WTC11 (cell line): Measurements from ENCODE around the gene CD276. TPM values are rescaled to one million over a fixed set of nuclear protein-coding genes. Genes with fewer than 3 reads are reported as not detected.
"Not testable (repeated sequence)": the region's sequence is repeated elsewhere in the genome, so short reads cannot be mapped to it uniquely, and the experiment has no call there.

ENCODE experiments used
- ATAC-seq: fragments of 200-7000 bp; cut with Tn5 transposase; 2 replicates; pipeline ENCODE4 v1.10.0; 2021; ENCODE audit warnings: mild to moderate bottlenecking, moderate library complexity
- CTCF ChIA-PET: fragments of 300-600 bp; sonication (Branson Sonifier 250); formaldehyde crosslinking; loops from one replicate; lab custom pipeline; 2021; ENCODE audit warnings: antibody characterized with exemption; lab: Charles Lee
- POLR2A ChIA-PET: fragments of 350-600 bp; sonication (Branson Sonifier 250); formaldehyde crosslinking; loops from one replicate; lab custom pipeline; 2021; ENCODE audit warnings: antibody characterized with exemption; lab: Charles Lee
- DNase-seq: peaks from one replicate; pipeline ENCODE4 v3.0.0; 2021; ENCODE audit warnings: low spot score
- H3K27ac Mint-ChIP-seq: 2 replicates; pipeline ENCODE4 v1.8.0; 2021; ENCODE audit warnings: mixed read lengths
- H3K27me3 Mint-ChIP-seq: 2 replicates; pipeline ENCODE4 v1.8.0; 2021; ENCODE audit warnings: low read depth, mild to moderate bottlenecking, moderate library complexity, mixed read lengths
- H3K36me3 Mint-ChIP-seq: 2 replicates; pipeline ENCODE4 v1.8.0; 2021; ENCODE audit warnings: mixed read lengths
- H3K4me1 Mint-ChIP-seq: 2 replicates; pipeline ENCODE4 v1.8.0; 2022; ENCODE audit warnings: mixed read lengths
- H3K4me3 Mint-ChIP-seq: 2 replicates; pipeline ENCODE4 v1.8.0; 2021; ENCODE audit warnings: mild to moderate bottlenecking, moderate library complexity, mixed read lengths
- H3K9me3 Mint-ChIP-seq: 2 replicates; pipeline ENCODE4 v1.8.0; 2021; ENCODE audit warnings: mixed read lengths
- ATF1 ChIP-seq: sonication (generic); formaldehyde crosslinking; IDR thresholded peaks from 2 replicates; pipeline ENCODE4 v1.8.1; 2023; ENCODE audit warnings: mild to moderate bottlenecking, moderate library complexity, missing genetic modification reagents
- CREM ChIP-seq: sonication (generic); formaldehyde crosslinking; IDR thresholded peaks from 2 replicates; pipeline ENCODE4 v1.8.1; 2022; ENCODE audit warnings: mild to moderate bottlenecking, missing genetic modification reagents, moderate library complexity
- E2F4 ChIP-seq: sonication (generic); formaldehyde crosslinking; IDR thresholded peaks from 2 replicates; pipeline ENCODE4 v1.8.1; 2022; ENCODE audit warnings: low read depth, mild to moderate bottlenecking, moderate library complexity, missing genetic modification reagents, borderline replicate concordance
- FOXK1 ChIP-seq: sonication (generic); formaldehyde crosslinking; IDR thresholded peaks from 2 replicates; pipeline ENCODE4 v1.8.0; 2022; ENCODE audit warnings: mild to moderate bottlenecking, moderate library complexity, missing genetic modification reagents
- GABPB1 ChIP-seq: sonication (generic); formaldehyde crosslinking; IDR thresholded peaks from 2 replicates; pipeline ENCODE4 v1.8.1; 2023; ENCODE audit warnings: mild to moderate bottlenecking, missing genetic modification reagents
- HMGXB4 ChIP-seq: sonication (generic); formaldehyde crosslinking; IDR thresholded peaks from 2 replicates; pipeline ENCODE4 v1.8.1; 2023; ENCODE audit warnings: mild to moderate bottlenecking, moderate library complexity, missing genetic modification reagents
- JUN ChIP-seq: sonication (generic); formaldehyde crosslinking; IDR thresholded peaks from 2 replicates; pipeline ENCODE4 v1.8.0; 2023; ENCODE audit warnings: mild to moderate bottlenecking, missing genetic modification reagents
- KAT7 ChIP-seq: sonication (generic); formaldehyde crosslinking; IDR thresholded peaks from 2 replicates; pipeline ENCODE4 v1.8.1; 2023; ENCODE audit warnings: missing genetic modification reagents, mild to moderate bottlenecking, borderline replicate concordance
- MYBL2 ChIP-seq: sonication (generic); formaldehyde crosslinking; IDR thresholded peaks from 2 replicates; pipeline ENCODE4 v1.8.1; 2023; ENCODE audit warnings: mild to moderate bottlenecking, moderate library complexity, missing genetic modification reagents
- NR1H2 ChIP-seq: sonication (generic); formaldehyde crosslinking; IDR thresholded peaks from 2 replicates; pipeline ENCODE4 v1.9.0; 2021; ENCODE audit warnings: mild to moderate bottlenecking, moderate library complexity, missing genetic modification reagents
- RELA ChIP-seq: sonication (generic); formaldehyde crosslinking; IDR thresholded peaks from 2 replicates; pipeline ENCODE4 v1.8.1; 2022; ENCODE audit warnings: missing genetic modification reagents, mild to moderate bottlenecking, borderline replicate concordance
- STAT6 ChIP-seq: sonication (generic); formaldehyde crosslinking; conservative IDR thresholded peaks from 2 replicates; pipeline ENCODE4 v1.8.1; 2023; ENCODE audit warnings: mild to moderate bottlenecking, low read depth, missing genetic modification reagents, moderate library complexity
- TCF7 ChIP-seq: sonication (generic); formaldehyde crosslinking; IDR thresholded peaks from 2 replicates; pipeline ENCODE4 v1.8.0; 2022; ENCODE audit warnings: mild to moderate bottlenecking, low read depth, missing genetic modification reagents, moderate library complexity
- ZNF121 ChIP-seq: sonication (generic); formaldehyde crosslinking; IDR thresholded peaks from 2 replicates; pipeline ENCODE4 v1.8.0; 2023; ENCODE audit warnings: missing genetic modification reagents
- ZSCAN18 ChIP-seq: fragments of 250-450 bp; sonication (Bioruptor Pico); IDR thresholded peaks from 2 replicates; pipeline ENCODE4 v2.1.2; 2022; ENCODE audit warnings: mild to moderate bottlenecking, moderate library complexity
- total RNA-seq: library from RNA; stranded (reverse); gene quantifications from 3 replicates; pipeline ENCODE4 v1.2.3, GENCODE V29; 2021

CD276 gene
- total RNA-seq, 1 experiment from 2014 or later: 153 TPM

- peaks cover 4% of the 10 kb centered on the region for H3K27me3 Mint-ChIP-seq
- DNase-seq (no peak), ATAC-seq (no peak)
- H3K36me3 Mint-ChIP-seq: no peaks in the 10 kb centered on the region
- TF ChIP-seq ZNF121 (CRISPR knock-in tag) (no peak), E2F4 (CRISPR knock-in tag) (no peak), RELA (CRISPR knock-in tag) (no peak), ATF1 (no peak), FOXK1 (CRISPR knock-in tag) (no peak), STAT6 (CRISPR knock-in tag) (no peak)
- no peak overlapping the region for H3K27ac Mint-ChIP-seq
- CTCF ChIA-PET: interaction anchor here (1.5 to 4.9 kb wide), 13 partner anchors 14 to 331 kb away, joined by 4 to 142 read pairs (median 23); partner anchors contain the start of gene CD276
- peaks cover 6% of the 10 kb centered on the region for H3K9me3 Mint-ChIP-seq
- no peak overlapping the region for H3K4me3 Mint-ChIP-seq
- peaks cover 21% of the 10 kb centered on the region for H3K4me1 Mint-ChIP-seq
- POLR2A ChIA-PET: no interaction called here
Measured at GRCh38 chr15:73637527-73637926, 46.7 kb upstream of the CD276 start.

GRCh38 chr15:73639464-73639863 is 44.7 kb upstream of the CD276 start:
- CTCF ChIA-PET: interaction anchor here (2.2 kb wide), 1 partner anchor 65 kb away, joined by 6 read pairs; no protein-coding TSS in a partner anchor
- H3K4me3 Mint-ChIP-seq, DNase-seq, H3K9me3 Mint-ChIP-seq, H3K27me3 Mint-ChIP-seq, H3K27ac Mint-ChIP-seq, H3K36me3 Mint-ChIP-seq, ATAC-seq, POLR2A ChIA-PET: not testable (repeated sequence)
- peaks cover 15% of the 10 kb centered on the region for H3K4me1 Mint-ChIP-seq

- ChIA-PET POLR2A (no interaction called here), CTCF (interaction anchor here (1.3 kb wide), 2 partner anchors 11 to 30 kb away, joined by 4 to 13 read pairs; no protein-coding TSS in a partner anchor)
- Mint-ChIP-seq H3K9me3 (peaks cover 3% of the 10 kb centered on the region), H3K4me3 (no peak overlapping the region), H3K36me3 (no peaks in the 10 kb centered on the region), H3K4me1 (peaks cover 4% of the 10 kb centered on the region; the same call in 1 of the 2 replicates), H3K27ac (no peak overlapping the region), H3K27me3 (0 out of 2 replicates have a peak, but pooled peaks cover 3% of the 10 kb centered on the region)
- ATAC-seq (no peak), DNase-seq (no peak)
- TF ChIP-seq GABPB1 (CRISPR knock-in tag): no peak
- TF ChIP-seq MYBL2 (CRISPR knock-in tag): no peak
- TF ChIP-seq TCF7 (CRISPR knock-in tag): no peak
- no peak for TF ChIP-seq CREM (CRISPR knock-in tag)
- no peak for TF ChIP-seq ZSCAN18 (CRISPR knock-in tag)
- no peak for TF ChIP-seq JUN (CRISPR knock-in tag)
- no peak for TF ChIP-seq NR1H2 (CRISPR knock-in tag)
- no peak for TF ChIP-seq STAT6 (CRISPR knock-in tag)
- no peak for TF ChIP-seq HMGXB4
- TF ChIP-seq KAT7: no peak
- TF ChIP-seq FOXK1 (CRISPR knock-in tag): no peak
Measured at GRCh38 chr15:73647259-73648013, 36.7 kb upstream of the CD276 start.
